ENCODE data around the gene NET1.

The NET1 gene

DNA sequence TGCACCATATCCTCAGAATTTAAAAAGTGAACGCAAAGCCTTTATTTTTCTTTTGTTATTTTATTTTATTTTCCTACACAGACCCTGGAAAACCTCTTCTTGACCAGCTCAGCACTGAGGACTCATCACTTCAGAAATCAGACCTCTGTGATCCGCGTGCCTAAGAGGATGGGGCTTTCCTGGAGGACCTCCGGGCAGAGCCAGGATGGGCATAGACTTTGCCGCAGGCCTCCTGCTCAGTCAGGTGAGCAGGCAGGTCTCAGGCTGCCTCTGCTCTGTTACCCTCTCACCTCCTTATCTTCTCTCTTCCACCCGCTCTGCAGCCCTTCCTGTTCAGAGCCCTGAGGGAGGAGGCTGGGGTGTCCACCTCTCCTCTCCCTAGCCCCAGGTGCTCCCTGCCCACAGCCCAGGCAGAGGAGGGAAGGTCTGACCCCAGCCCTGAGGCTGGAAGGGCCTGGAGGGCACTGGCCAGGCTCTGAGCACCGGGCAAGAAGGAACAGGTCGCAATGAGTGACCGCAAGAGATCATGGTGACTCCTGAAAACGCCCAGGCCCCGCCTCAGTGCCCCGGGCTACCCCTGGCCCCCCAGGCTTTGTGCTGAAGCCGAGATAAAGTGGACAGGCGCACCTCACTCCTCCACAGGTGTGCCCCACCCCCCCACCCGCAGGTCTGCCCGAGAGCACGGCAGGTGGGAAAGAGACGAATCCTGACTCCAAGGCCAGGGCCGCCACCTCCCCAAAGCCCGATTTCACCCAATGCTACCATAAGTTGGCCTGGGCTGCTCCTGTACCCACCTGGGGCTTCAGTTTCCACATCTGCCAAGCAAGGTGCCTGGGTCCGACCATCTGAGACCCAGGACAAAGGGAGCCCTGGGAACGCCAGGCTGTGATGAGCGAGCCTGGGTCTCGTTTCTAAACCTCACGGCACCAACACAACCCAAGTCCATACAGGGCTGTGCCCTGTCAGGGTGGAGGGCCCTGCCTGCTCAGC, 84.2 kb downstream of the NET1 start:
- Histone ChIP-seq H3K9ac (ENCODE audit: insufficient read length, low read depth) (no peak overlapping the region), H3K4me3 (ENCODE audit: insufficient read length, low read depth) (no peak overlapping the region), H3K27me3 (ENCODE audit: insufficient read depth, insufficient read length) (no peaks in the 10 kb centered on the region), H3K9me3 (ENCODE audit: insufficient read depth, low read length) (peaks cover 13% of the 10 kb centered on the region; the same call in 1 of the 2 replicates), H3K36me3 (ENCODE audit: insufficient read depth, insufficient read length, low read length) (no peaks in the 10 kb centered on the region), H3K4me1 (ENCODE audit: insufficient read depth, insufficient read length) (peaks cover 7% of the 10 kb centered on the region)
- no peak for DNase-seq (ENCODE audit: low read depth, low spot score)
- TF ChIP-seq ZNF274 (IDR thresholded peaks at IDR 0.05; ENCODE audit: low read depth, low read length) = no peak
- TF ChIP-seq SUZ12 (IDR thresholded peaks at IDR 0.05; ENCODE audit: extremely low read depth, insufficient read depth, insufficient read length) = no peak
- TF ChIP-seq YY1 (IDR thresholded peaks at IDR 0.05; ENCODE audit: insufficient read depth, insufficient read length) = no peak

DNA sequence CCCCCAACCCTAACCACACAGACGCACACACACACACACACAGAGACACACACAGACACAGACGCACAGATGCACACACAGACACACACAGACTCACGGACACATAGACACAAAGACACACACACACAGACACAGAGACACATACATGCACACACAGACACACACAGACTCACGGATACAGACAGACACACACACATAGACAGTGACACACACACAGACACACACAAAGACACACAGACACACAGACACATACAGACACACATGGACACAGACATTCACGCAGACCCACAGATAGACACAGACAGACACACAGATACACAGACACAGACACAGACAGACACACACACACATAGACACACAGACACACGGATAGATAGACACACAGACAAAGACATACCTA, 84.9 kb downstream of the NET1 start:
- Histone ChIP-seq H3K27me3 (ENCODE audit: insufficient read depth, insufficient read length) (no peaks in the 10 kb centered on the region), H3K4me1 (ENCODE audit: insufficient read depth, insufficient read length) (peaks cover 7% of the 10 kb centered on the region), H3K9me3 (ENCODE audit: insufficient read depth, low read length) (peaks cover 6% of the 10 kb centered on the region; the same call in 1 of the 2 replicates), H3K9ac (ENCODE audit: insufficient read length, low read depth) (no peak overlapping the region), H3K36me3 (ENCODE audit: insufficient read depth, insufficient read length, low read length) (no peaks in the 10 kb centered on the region), H3K4me3 (ENCODE audit: insufficient read length, low read depth) (no peak overlapping the region)
- TF ChIP-seq SUZ12 (IDR thresholded peaks at IDR 0.05; ENCODE audit: extremely low read depth, insufficient read depth, insufficient read length) (no peak), YY1 (IDR thresholded peaks at IDR 0.05; ENCODE audit: insufficient read depth, insufficient read length) (no peak), ZNF274 (IDR thresholded peaks at IDR 0.05; ENCODE audit: low read depth, low read length) (no peak)
- no peak for DNase-seq (ENCODE audit: low read depth, low spot score)

DNA sequence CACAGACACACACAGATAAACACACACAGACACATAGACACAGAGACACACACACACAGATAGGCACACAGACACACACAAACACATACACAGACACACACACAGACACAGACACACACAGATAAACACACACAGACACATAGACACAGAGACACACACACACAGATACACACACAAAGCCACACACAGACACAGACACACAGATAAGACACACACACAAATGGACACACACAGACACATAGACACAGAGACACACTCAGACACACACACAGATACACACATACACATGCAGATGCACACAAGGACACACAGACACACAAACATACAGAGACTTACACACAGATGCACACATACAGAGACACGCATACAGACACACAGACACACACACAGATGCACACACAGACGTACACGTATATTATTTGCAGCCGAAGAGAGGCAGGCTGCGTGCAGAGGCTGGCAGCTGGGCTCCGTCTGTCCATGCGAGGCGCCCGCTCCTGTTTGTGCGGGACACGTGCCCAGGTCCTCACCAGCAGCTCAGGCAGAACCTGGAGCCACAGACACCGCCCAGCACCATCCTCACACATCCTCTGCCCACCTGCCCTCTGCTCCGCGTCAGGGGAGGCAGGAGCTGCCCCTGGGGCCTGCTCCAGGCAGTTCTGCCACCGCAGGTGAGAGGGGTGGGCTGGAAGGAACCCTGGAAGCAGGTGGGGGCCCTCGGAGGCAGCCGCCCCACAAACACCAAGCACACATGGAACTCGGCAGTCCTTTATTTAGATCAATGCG, 85.8 kb downstream of the NET1 start:
- H3K4me1 ChIP-seq (ENCODE audit: insufficient read depth, insufficient read length) = peaks cover 7% of the 10 kb centered on the region

DNA sequence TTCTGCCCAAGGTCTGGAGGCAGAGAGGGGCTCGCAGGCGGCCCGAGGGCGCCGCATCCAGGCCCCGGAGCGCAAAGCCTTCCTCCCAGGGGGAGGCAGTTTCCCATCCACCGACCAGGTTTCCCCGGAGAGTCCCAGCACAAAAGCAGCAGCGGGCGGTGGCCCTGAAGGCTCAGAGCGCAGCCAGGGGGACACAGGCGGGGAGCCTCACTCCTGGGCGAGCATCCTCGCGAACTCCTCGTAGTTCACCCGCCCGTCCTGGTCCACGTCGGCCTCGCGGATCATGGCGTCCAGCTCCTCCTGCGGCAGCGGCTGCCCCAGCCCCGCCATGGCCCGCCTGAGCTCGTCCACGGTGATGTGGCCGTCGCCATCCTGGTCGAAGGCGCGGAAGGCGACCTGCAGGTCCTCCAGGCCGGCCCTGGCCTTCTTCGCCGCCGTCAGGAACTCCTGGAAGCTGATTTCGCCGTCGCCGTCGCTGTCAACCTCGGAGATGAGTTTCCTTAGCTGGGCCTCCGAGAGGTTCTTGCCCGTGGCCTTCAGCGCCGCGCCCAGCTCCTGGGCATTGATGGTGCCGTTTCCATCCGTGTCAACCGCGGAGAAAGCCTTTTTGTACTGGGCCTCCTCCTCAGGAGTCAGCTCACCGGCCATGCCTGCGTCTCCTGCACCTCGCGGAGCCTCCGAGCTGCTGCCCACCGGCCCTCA, 86.6 kb downstream of the NET1 start:
- no peak for DNase-seq (ENCODE audit: low read depth, low spot score)
- no peak overlapping the region for H3K9ac ChIP-seq (ENCODE audit: insufficient read length, low read depth)
- no peak for TF ChIP-seq YY1 (IDR thresholded peaks at IDR 0.05; ENCODE audit: insufficient read depth, insufficient read length)
- TF ChIP-seq ZNF274 (IDR thresholded peaks at IDR 0.05; ENCODE audit: low read depth, low read length) = no peak
- no peak for TF ChIP-seq SUZ12 (IDR thresholded peaks at IDR 0.05; ENCODE audit: extremely low read depth, insufficient read depth, insufficient read length)
- H3K36me3 ChIP-seq (ENCODE audit: insufficient read depth, insufficient read length, low read length) = no peaks in the 10 kb centered on the region
- no peaks in the 10 kb centered on the region for H3K9me3 ChIP-seq (ENCODE audit: insufficient read depth, low read length)
- no peaks in the 10 kb centered on the region for H3K27me3 ChIP-seq (ENCODE audit: insufficient read depth, insufficient read length)
- peaks cover 7% of the 10 kb centered on the region for H3K4me1 ChIP-seq (ENCODE audit: insufficient read depth, insufficient read length)
- no peak overlapping the region for H3K4me3 ChIP-seq (ENCODE audit: insufficient read length, low read depth)

More for the DNA sequence above, 85.8 kb downstream of the NET1 start:
- DNase-seq (ENCODE audit: low read depth, low spot score) = no peak
- H3K4me3 ChIP-seq (ENCODE audit: insufficient read length, low read depth) = no peak overlapping the region
- H3K27me3 ChIP-seq (ENCODE audit: insufficient read depth, insufficient read length) = no peaks in the 10 kb centered on the region
- TF ChIP-seq ZNF274 (IDR thresholded peaks at IDR 0.05; ENCODE audit: low read depth, low read length) (no peak), YY1 (IDR thresholded peaks at IDR 0.05; ENCODE audit: insufficient read depth, insufficient read length) (no peak), SUZ12 (IDR thresholded peaks at IDR 0.05; ENCODE audit: extremely low read depth, insufficient read depth, insufficient read length) (no peak)
- H3K36me3 ChIP-seq (ENCODE audit: insufficient read depth, insufficient read length, low read length) = no peaks in the 10 kb centered on the region
- no peaks in the 10 kb centered on the region for H3K9me3 ChIP-seq (ENCODE audit: insufficient read depth, low read length)
- H3K9ac ChIP-seq (ENCODE audit: insufficient read length, low read depth) = no peak overlapping the region

DNA sequence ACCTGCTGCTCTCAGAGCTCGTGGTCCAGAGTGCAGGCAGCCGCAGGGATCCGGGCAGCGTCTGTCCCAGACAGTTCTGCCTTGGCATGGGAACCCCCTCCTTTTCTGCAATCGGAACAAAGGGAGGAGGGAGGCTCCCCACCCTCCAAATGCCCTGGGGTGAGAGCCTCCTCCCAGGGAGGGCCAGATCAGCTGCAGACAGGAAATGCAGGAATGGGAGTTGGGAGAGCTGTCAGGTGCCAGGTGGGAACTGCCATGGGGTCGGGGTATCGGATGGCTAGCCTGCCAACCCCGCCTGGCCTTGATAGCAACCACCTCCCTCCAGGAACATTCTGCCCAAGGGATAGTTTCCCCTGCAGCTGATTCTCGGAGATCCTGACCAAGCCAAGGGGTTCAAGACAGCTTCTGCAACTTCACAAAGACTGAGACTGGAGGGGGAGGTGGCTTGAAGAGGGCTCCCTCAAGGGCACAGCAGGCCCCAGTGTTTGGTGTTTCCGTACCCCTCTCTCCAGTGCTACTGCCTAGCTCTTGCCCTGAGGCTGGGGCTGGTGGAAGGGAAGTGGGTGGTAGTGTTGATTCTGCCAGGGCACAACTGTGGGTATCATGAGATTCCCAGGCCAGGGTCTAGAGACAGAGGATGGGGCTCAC, 87.3 kb downstream of the NET1 start, which contains the start of gene CALML5:
CALML5 (minus strand) TSS at position 78 of the 648 bp plus-strand sequence. CDS start 132 bp downstream, outside the sequence.
- H3K9ac ChIP-seq (ENCODE audit: insufficient read length, low read depth) = no peak within 1 kb of the TSS
- H3K36me3 ChIP-seq (ENCODE audit: insufficient read depth, insufficient read length, low read length) = no peaks in the 10 kb centered on the region
- TF ChIP-seq ZNF274 (IDR thresholded peaks at IDR 0.05; ENCODE audit: low read depth, low read length) (no peak), SUZ12 (IDR thresholded peaks at IDR 0.05; ENCODE audit: extremely low read depth, insufficient read depth, insufficient read length) (no peak), YY1 (IDR thresholded peaks at IDR 0.05; ENCODE audit: insufficient read depth, insufficient read length) (no peak)
- no peak for DNase-seq (ENCODE audit: low read depth, low spot score)
- H3K9me3 ChIP-seq (ENCODE audit: insufficient read depth, low read length) = no peaks in the 10 kb centered on the region
- no peaks in the 10 kb centered on the region for H3K27me3 ChIP-seq (ENCODE audit: insufficient read depth, insufficient read length)
- no peak within 1 kb of the TSS for H3K4me3 ChIP-seq (ENCODE audit: insufficient read length, low read depth)
- H3K4me1 ChIP-seq (ENCODE audit: insufficient read depth, insufficient read length) = peaks cover 6% of the 10 kb centered on the region

DNA sequence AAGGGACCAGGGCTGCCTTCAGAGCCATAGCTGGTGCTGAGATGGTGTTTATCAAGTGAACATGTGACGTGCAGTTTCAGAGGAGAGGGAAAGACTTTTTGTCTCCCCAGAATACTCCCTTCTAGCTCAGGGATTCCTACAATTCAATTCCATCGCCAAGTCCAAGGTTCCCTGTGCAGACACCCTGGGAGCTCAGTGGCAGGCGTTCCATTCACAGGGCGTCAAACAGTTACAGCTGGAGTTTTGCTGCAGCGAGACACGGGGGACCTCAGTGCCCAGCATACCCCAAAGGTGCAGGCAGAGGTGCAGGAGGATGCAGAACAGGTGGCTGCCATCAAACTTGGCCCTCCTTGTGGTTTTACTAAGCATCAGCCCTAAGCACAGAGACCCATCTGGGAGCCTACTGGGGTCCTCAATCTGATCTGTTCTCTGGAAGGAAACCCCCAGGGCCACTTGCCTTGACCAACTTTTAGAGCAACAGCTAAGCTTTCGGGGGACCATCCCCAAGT, 87.9 kb downstream of the NET1 start:
- DNase-seq (ENCODE audit: low read depth, low spot score) = no peak
- no peaks in the 10 kb centered on the region for H3K27me3 ChIP-seq (ENCODE audit: insufficient read depth, insufficient read length)
- no peaks in the 10 kb centered on the region for H3K36me3 ChIP-seq (ENCODE audit: insufficient read depth, insufficient read length, low read length)
- H3K4me1 ChIP-seq (ENCODE audit: insufficient read depth, insufficient read length) = peaks cover 4% of the 10 kb centered on the region
- H3K9ac ChIP-seq (ENCODE audit: insufficient read length, low read depth) = no peak overlapping the region
- no peak overlapping the region for H3K4me3 ChIP-seq (ENCODE audit: insufficient read length, low read depth)
- no peaks in the 10 kb centered on the region for H3K9me3 ChIP-seq (ENCODE audit: insufficient read depth, low read length)
- TF ChIP-seq ZNF274 (IDR thresholded peaks at IDR 0.05; ENCODE audit: low read depth, low read length) (no peak), SUZ12 (IDR thresholded peaks at IDR 0.05; ENCODE audit: extremely low read depth, insufficient read depth, insufficient read length) (no peak), YY1 (IDR thresholded peaks at IDR 0.05; ENCODE audit: insufficient read depth, insufficient read length) (no peak)

All from NT2/D1 (cell line).